Activated CD8-positive, alpha-beta T cell treated with anti-CD3 and anti-CD28 coated beads for 36 hours (primary cell): ENCODE results near the gene ASAH2. TPM values are rescaled to one million over a fixed set of nuclear protein-coding genes. Genes with fewer than 3 reads are reported as not detected.

Source experiments
- ATAC-seq: fragments of 200-7000 bp; cut with Tn5 transposase; one replicate; pipeline ENCODE4 v1.10.0; 2021; ENCODE audit warnings: mild to moderate bottlenecking, moderate library complexity
- CTCF ChIA-PET: fragments of 350-600 bp; sonication (Branson Sonifier 250); formaldehyde crosslinking; loops from one replicate; lab custom pipeline; 2021; ENCODE audit warnings: antibody characterized with exemption; lab: Charles Lee
- POLR2A ChIA-PET: fragments of 350-600 bp; sonication (Branson Sonifier 250); formaldehyde crosslinking; loops from one replicate; lab custom pipeline; 2021; ENCODE audit warnings: antibody characterized with exemption; lab: Charles Lee
- DNase-seq: peaks from one replicate; pipeline ENCODE4 v3.0.0-alpha.2; 2020
- H3K27ac Mint-ChIP-seq: one replicate; pipeline ENCODE4 v1.8.0; 2021; ENCODE audit warnings: mild to moderate bottlenecking, mixed read lengths
- H3K27me3 Mint-ChIP-seq: one replicate; pipeline ENCODE4 v1.8.0; 2021; ENCODE audit warnings: mixed read lengths
- H3K36me3 Mint-ChIP-seq: one replicate; pipeline ENCODE4 v1.8.0; 2021; ENCODE audit warnings: low read depth, mixed read lengths
- H3K4me1 Mint-ChIP-seq: one replicate; pipeline ENCODE4 v1.8.0; 2021; ENCODE audit warnings: low read depth, mixed read lengths
- H3K4me3 Mint-ChIP-seq: one replicate; pipeline ENCODE4 v1.8.0; 2021; ENCODE audit warnings: mild to moderate bottlenecking, moderate library complexity, mixed read lengths
- H3K9me3 Mint-ChIP-seq: one replicate; pipeline ENCODE4 v1.8.0; 2021; ENCODE audit warnings: mixed read lengths
- CTCF ChIP-seq: fragments of 200-600 bp; IDR thresholded peaks from one replicate; pipeline ENCODE4 v1.8.0; 2022; ENCODE audit warnings: antibody characterized with exemption, mild to moderate bottlenecking
- intact Hi-C: fragments of 100-400 bp; cut with micrococcal nuclease; formaldehyde crosslinking; loops from one replicate; pipeline ENCODE4 v1.10.0; 2022
- total RNA-seq, 2 experiments: library from RNA; stranded (reverse); gene quantifications; one replicate each; pipeline ENCODE4 v1.2.3, GENCODE V29; 2021

ASAH2 gene
- total RNA-seq, 2 experiments from 2014 or later = 1.8 to 2.9 TPM

- CTCF ChIA-PET = interaction anchor here (1.0 to 1.3 kb wide), 2 partner anchors 15 to 20 kb away, joined by 3 to 4 read pairs; no protein-coding TSS in a partner anchor
- POLR2A ChIA-PET = no interaction called here
- Mint-ChIP-seq H3K36me3 (no peaks in the 10 kb centered on the region), H3K27me3 (no peaks in the 10 kb centered on the region), H3K4me1 (no peaks in the 10 kb centered on the region), H3K4me3 (no peak overlapping the region), H3K27ac (no peak overlapping the region), H3K9me3 (peaks cover 1% of the 10 kb centered on the region)
- ATAC-seq (peak; percentile 34), DNase-seq (no peak)
- intact Hi-C loops = no loop called here
- TF ChIP-seq CTCF = no peak
Measured at GRCh38 chr10:50291261-50291850, 40.0 kb upstream of the ASAH2 start.

- Mint-ChIP-seq H3K36me3 (no peaks in the 10 kb centered on the region), H3K4me1 (no peaks in the 10 kb centered on the region), H3K27ac (no peak overlapping the region), H3K9me3 (no peaks in the 10 kb centered on the region), H3K4me3 (no peak overlapping the region), H3K27me3 (peaks cover 1% of the 10 kb centered on the region)
- ChIA-PET POLR2A (no interaction called here), CTCF (interaction anchor here (1.0 kb wide), 1 partner anchor 13 kb away, joined by 3 read pairs; no protein-coding TSS in a partner anchor)
- intact Hi-C loops = no loop called here
- DNase-seq (no peak), ATAC-seq (no peak)
- no peak for TF ChIP-seq CTCF
Measured at GRCh38 chr10:50289196-50289595, 37.9 kb upstream of the ASAH2 start.

GRCh38 chr10:50286996-50287803 lies 35.9 kb upstream of the ASAH2 start:
- H3K4me1 Mint-ChIP-seq = no peaks in the 10 kb centered on the region
- H3K4me3 Mint-ChIP-seq = no peak overlapping the region
- ChIA-PET POLR2A (no interaction called here), CTCF (interaction anchor here (1.6 kb wide), 1 partner anchor 12 kb away, joined by 3 read pairs; no protein-coding TSS in a partner anchor)
- H3K27me3 Mint-ChIP-seq = peaks cover 11% of the 10 kb centered on the region
- no peaks in the 10 kb centered on the region for H3K9me3 Mint-ChIP-seq
- no peak for TF ChIP-seq CTCF
- no peaks in the 10 kb centered on the region for H3K36me3 Mint-ChIP-seq
- H3K27ac Mint-ChIP-seq = no peak overlapping the region
- ATAC-seq = no peak
- intact Hi-C loops = no loop called here
- DNase-seq = no peak

GRCh38 chr10:50286517-50286916 lies 35.2 kb upstream of the ASAH2 start:
- Mint-ChIP-seq H3K27me3 (peaks cover 15% of the 10 kb centered on the region), H3K4me3 (no peak overlapping the region), H3K9me3 (no peaks in the 10 kb centered on the region), H3K27ac (no peak overlapping the region), H3K36me3 (no peaks in the 10 kb centered on the region), H3K4me1 (no peaks in the 10 kb centered on the region)
- ATAC-seq = no peak
- intact Hi-C loops = no loop called here
- CTCF ChIA-PET = interaction anchor here (1.6 kb wide), 1 partner anchor 11 kb away, joined by 3 read pairs; no protein-coding TSS in a partner anchor
- POLR2A ChIA-PET = no interaction called here
- no peak for DNase-seq
- no peak for TF ChIP-seq CTCF

- no peak overlapping the region for H3K27ac Mint-ChIP-seq
- DNase-seq (no peak), ATAC-seq (no peak)
- ChIA-PET CTCF (no interaction called here), POLR2A (no interaction called here)
- H3K27me3 Mint-ChIP-seq = peaks cover 22% of the 10 kb centered on the region
- H3K9me3 Mint-ChIP-seq = no peaks in the 10 kb centered on the region
- H3K36me3 Mint-ChIP-seq = no peaks in the 10 kb centered on the region
- H3K4me1 Mint-ChIP-seq = no peaks in the 10 kb centered on the region
- intact Hi-C loops = no loop called here
- TF ChIP-seq CTCF = no peak
- H3K4me3 Mint-ChIP-seq = no peak overlapping the region
Measured at GRCh38 chr10:50281967-50282522, 30.7 kb upstream of the ASAH2 start.
